SK-N-SH treated with all-trans-retinoic acid at 6 μM for 48 hours (cell line): ENCODE measurements around the gene ERGIC1.

Source experiments
- ATAC-seq: fragments of 200-7000 bp; cut with Tn5 transposase; 3 replicates; pipeline ENCODE4 v1.9.1; 2020; ENCODE audit warnings: mild to moderate bottlenecking, moderate library complexity
- ARNTL ChIP-seq: fragments of 450-650 bp; formaldehyde crosslinking; IDR thresholded peaks from 2 replicates; pipeline ENCODE4 v1.5.0; 2020; ENCODE audit warnings: low read depth, mild to moderate bottlenecking, moderate library complexity, borderline replicate concordance
- BACH2 ChIP-seq: fragments of 250-450 bp; sonication (Bioruptor Pico); IDR thresholded peaks from 2 replicates; pipeline ENCODE4 v1.9.0; 2021; ENCODE audit warnings: mild to moderate bottlenecking, borderline replicate concordance
- CREB5 ChIP-seq: fragments of 250-450 bp; sonication (Bioruptor Pico); IDR thresholded peaks from 2 replicates; pipeline ENCODE4 v1.5.1; 2020; ENCODE audit warnings: low read depth, mild to moderate bottlenecking, moderate library complexity
- CSDC2 ChIP-seq: fragments of 250-450 bp; sonication (Bioruptor Pico); IDR thresholded peaks from 2 replicates; pipeline ENCODE4 v1.5.0; 2020; ENCODE audit warnings: mild to moderate bottlenecking, moderate library complexity
- CSRNP3 ChIP-seq: fragments of 250-450 bp; sonication (Bioruptor Pico); IDR thresholded peaks from 2 replicates; pipeline ENCODE4 v1.5.1; 2021; ENCODE audit warnings: mild to moderate bottlenecking, moderate library complexity
- ESRRG ChIP-seq: fragments of 250-450 bp; sonication (Bioruptor Pico); IDR thresholded peaks from 2 replicates; pipeline ENCODE4 v1.6.1; 2021; ENCODE audit warnings: mild to moderate bottlenecking
- GLIS3 ChIP-seq: fragments of 250-450 bp; sonication (Bioruptor Pico); IDR thresholded peaks from 2 replicates; pipeline ENCODE4 v1.5.0; 2020; ENCODE audit warnings: mild to moderate bottlenecking, moderate library complexity
- ISL1 ChIP-seq: fragments of 250-450 bp; sonication (Bioruptor Pico); IDR thresholded peaks from 2 replicates; pipeline ENCODE4 v2.1.2; 2022; ENCODE audit warnings: mild to moderate bottlenecking, moderate library complexity
- OSR1 ChIP-seq: fragments of 250-450 bp; sonication (Bioruptor Pico); IDR thresholded peaks from 2 replicates; pipeline ENCODE4 v1.8.0; 2022; ENCODE audit warnings: moderate library complexity, mild to moderate bottlenecking, inconsistent platforms
- PATZ1 ChIP-seq: fragments of 250-450 bp; sonication (Bioruptor Pico); IDR thresholded peaks from 2 replicates; pipeline ENCODE4 v1.8.0; 2020; ENCODE audit warnings: mild to moderate bottlenecking, moderate library complexity, borderline replicate concordance
- POU6F1 ChIP-seq: fragments of 250-450 bp; sonication (Bioruptor Pico); IDR thresholded peaks from 2 replicates; pipeline ENCODE4 v1.8.0; 2021; ENCODE audit warnings: low read depth, mild to moderate bottlenecking, moderate library complexity, borderline replicate concordance
- PPARA ChIP-seq: fragments of 250-450 bp; sonication (Bioruptor Pico); IDR thresholded peaks from 2 replicates; pipeline ENCODE4 v1.5.0; 2020; ENCODE audit warnings: mild to moderate bottlenecking, borderline replicate concordance
- RARB ChIP-seq: fragments of 250-450 bp; sonication (Bioruptor Pico); IDR thresholded peaks from 2 replicates; pipeline ENCODE4 v1.8.0; 2021; ENCODE audit warnings: mild to moderate bottlenecking, moderate library complexity
- SNAI2 ChIP-seq: fragments of 250-450 bp; sonication (Bioruptor Pico); IDR thresholded peaks from 2 replicates; pipeline ENCODE4 v1.5.0; 2020; ENCODE audit warnings: mild to moderate bottlenecking, moderate library complexity
- TCF4 ChIP-seq: fragments of 250-450 bp; sonication (Bioruptor Pico); IDR thresholded peaks from 2 replicates; pipeline ENCODE4 v1.8.0; 2021; ENCODE audit warnings: mild to moderate bottlenecking, moderate library complexity, borderline replicate concordance
- TOX ChIP-seq: fragments of 250-450 bp; sonication (Bioruptor Pico); IDR thresholded peaks from 2 replicates; pipeline ENCODE4 v1.8.0; 2021; ENCODE audit warnings: mild to moderate bottlenecking, moderate library complexity, borderline replicate concordance
- TSHZ2 ChIP-seq: fragments of 250-450 bp; sonication (Bioruptor Pico); IDR thresholded peaks from 2 replicates; pipeline ENCODE4 v1.5.0; 2020; ENCODE audit warnings: mild to moderate bottlenecking, moderate library complexity
- ZC3H10 ChIP-seq: fragments of 250-450 bp; sonication (Bioruptor Pico); IDR thresholded peaks from 2 replicates; pipeline ENCODE4 v1.5.1; 2021; ENCODE audit warnings: mild to moderate bottlenecking, moderate library complexity
- ZFP3 ChIP-seq: fragments of 250-450 bp; sonication (Bioruptor Pico); IDR thresholded peaks from 2 replicates; pipeline ENCODE4 v1.5.0; 2020; ENCODE audit warnings: mild to moderate bottlenecking, moderate library complexity
- ZFP30 ChIP-seq: fragments of 450-650 bp; formaldehyde crosslinking; IDR thresholded peaks from 2 replicates; pipeline ENCODE4 v1.5.0; 2022; ENCODE audit warnings: mild to moderate bottlenecking, moderate library complexity
- ZNF565 ChIP-seq: fragments of 450-650 bp; formaldehyde crosslinking; conservative IDR thresholded peaks from 2 replicates; pipeline ENCODE4 v1.5.0; 2020; ENCODE audit warnings: low read depth, mild to moderate bottlenecking, moderate library complexity
- ZNF70 ChIP-seq: fragments of 450-650 bp; formaldehyde crosslinking; IDR thresholded peaks from 2 replicates; pipeline ENCODE4 v1.5.0; 2020; ENCODE audit warnings: mild to moderate bottlenecking, moderate library complexity
- ZNF8 ChIP-seq: fragments of 450-650 bp; formaldehyde crosslinking; IDR thresholded peaks from 2 replicates; pipeline ENCODE4 v1.5.0; 2020; ENCODE audit warnings: mild to moderate bottlenecking, moderate library complexity

ERGIC1 gene

GRCh38 chr5:172941067-172941516 is 107.0 kb downstream of the ERGIC1 start (continued):
- TF ChIP-seq CSRNP3 (CRISPR knock-in tag) (no peak), ZC3H10 (CRISPR knock-in tag) (no peak), BACH2 (no peak)
- TF ChIP-seq, all 23 proteins: peak for 0

- no peak for TF ChIP-seq PPARA (CRISPR knock-in tag)
- no peak for TF ChIP-seq SNAI2 (CRISPR knock-in tag)
- TF ChIP-seq POU6F1 (CRISPR knock-in tag), result no peak
- TF ChIP-seq BACH2, result no peak
- no peak for TF ChIP-seq GLIS3 (CRISPR knock-in tag)
- TF ChIP-seq ZNF565, result no peak
- no peak for TF ChIP-seq ZNF70 (CRISPR knock-in tag)
- TF ChIP-seq TSHZ2 (CRISPR knock-in tag), result no peak
- TF ChIP-seq ARNTL (CRISPR knock-in tag), result no peak
- TF ChIP-seq ZC3H10 (CRISPR knock-in tag), result no peak
- no peak for ATAC-seq
Observed at GRCh38 chr5:172942556-172942955, 108.5 kb downstream of the ERGIC1 start.

GRCh38 chr5:172943283-172943841 is 109.3 kb downstream of the ERGIC1 start:
- ATAC-seq, result peak; percentile 89
- TF ChIP-seq TOX (CRISPR knock-in tag) (no peak), TCF4 (CRISPR knock-in tag) (no peak), ZFP30 (CRISPR knock-in tag) (no peak), SNAI2 (CRISPR knock-in tag) (no peak), ESRRG (no peak), CREB5 (no peak), ZNF565 (no peak), PATZ1 (CRISPR knock-in tag) (no peak), ZC3H10 (CRISPR knock-in tag) (0 out of 2 replicates have a peak, but pooled peaks have one; percentile 18), CSDC2 (CRISPR knock-in tag) (peak; percentile 62; the same call in 1 of the 2 replicates), ZFP3 (CRISPR knock-in tag) (peak; percentile 58; the same call in 1 of the 2 replicates), BACH2 (no peak), OSR1 (no peak), CSRNP3 (CRISPR knock-in tag) (no peak), ZNF8 (CRISPR knock-in tag) (no peak; the same call in 1 of the 2 replicates), ARNTL (CRISPR knock-in tag) (no peak), ZNF70 (CRISPR knock-in tag) (no peak), ISL1 (CRISPR knock-in tag) (peak; percentile 70), POU6F1 (CRISPR knock-in tag) (no peak), RARB (no peak), GLIS3 (CRISPR knock-in tag) (no peak)
